WTC11 (cell line): Measurements from ENCODE around the gene FREM2. TPM values are rescaled to one million over a fixed set of nuclear protein-coding genes. Genes with fewer than 3 reads are reported as not detected.

Experiments
- ATAC-seq: fragments of 200-7000 bp; cut with Tn5 transposase; 2 replicates; pipeline ENCODE4 v1.10.0; 2021; ENCODE audit warnings: mild to moderate bottlenecking, moderate library complexity
- CTCF ChIA-PET: fragments of 300-600 bp; sonication (Branson Sonifier 250); formaldehyde crosslinking; loops from one replicate; lab custom pipeline; 2021; ENCODE audit warnings: antibody characterized with exemption; lab: Charles Lee
- POLR2A ChIA-PET: fragments of 350-600 bp; sonication (Branson Sonifier 250); formaldehyde crosslinking; loops from one replicate; lab custom pipeline; 2021; ENCODE audit warnings: antibody characterized with exemption; lab: Charles Lee
- DNase-seq: peaks from one replicate; pipeline ENCODE4 v3.0.0; 2021; ENCODE audit warnings: low spot score
- H3K27ac Mint-ChIP-seq: 2 replicates; pipeline ENCODE4 v1.8.0; 2021; ENCODE audit warnings: mixed read lengths
- H3K27me3 Mint-ChIP-seq: 2 replicates; pipeline ENCODE4 v1.8.0; 2021; ENCODE audit warnings: low read depth, mild to moderate bottlenecking, moderate library complexity, mixed read lengths
- H3K36me3 Mint-ChIP-seq: 2 replicates; pipeline ENCODE4 v1.8.0; 2021; ENCODE audit warnings: mixed read lengths
- H3K4me1 Mint-ChIP-seq: 2 replicates; pipeline ENCODE4 v1.8.0; 2022; ENCODE audit warnings: mixed read lengths
- H3K4me3 Mint-ChIP-seq: 2 replicates; pipeline ENCODE4 v1.8.0; 2021; ENCODE audit warnings: mild to moderate bottlenecking, moderate library complexity, mixed read lengths
- H3K9me3 Mint-ChIP-seq: 2 replicates; pipeline ENCODE4 v1.8.0; 2021; ENCODE audit warnings: mixed read lengths
- ATF1 ChIP-seq: sonication (generic); formaldehyde crosslinking; IDR thresholded peaks from 2 replicates; pipeline ENCODE4 v1.8.1; 2023; ENCODE audit warnings: mild to moderate bottlenecking, moderate library complexity, missing genetic modification reagents
- CREM ChIP-seq: sonication (generic); formaldehyde crosslinking; IDR thresholded peaks from 2 replicates; pipeline ENCODE4 v1.8.1; 2022; ENCODE audit warnings: mild to moderate bottlenecking, missing genetic modification reagents, moderate library complexity
- EMX1 ChIP-seq: fragments of 250-450 bp; sonication (Bioruptor Pico); IDR thresholded peaks from 2 replicates; pipeline ENCODE4 v1.8.0; 2021; ENCODE audit warnings: mild to moderate bottlenecking
- GTF2I ChIP-seq: fragments of 250-450 bp; sonication (Bioruptor Pico); conservative IDR thresholded peaks from 2 replicates; pipeline ENCODE4 v1.4.0; 2021; ENCODE audit warnings: mild to moderate bottlenecking
- JAZF1 ChIP-seq: fragments of 250-450 bp; sonication (Bioruptor Pico); IDR thresholded peaks from 2 replicates; pipeline ENCODE4 v1.9.0; 2021; ENCODE audit warnings: moderate library complexity, mild to moderate bottlenecking, inconsistent platforms
- NFATC4 ChIP-seq: fragments of 250-450 bp; sonication (Bioruptor Pico); IDR thresholded peaks from 2 replicates; pipeline ENCODE4 v1.9.0; 2021; ENCODE audit warnings: mild to moderate bottlenecking
- NR1H2 ChIP-seq: sonication (generic); formaldehyde crosslinking; IDR thresholded peaks from 2 replicates; pipeline ENCODE4 v1.9.0; 2021; ENCODE audit warnings: mild to moderate bottlenecking, moderate library complexity, missing genetic modification reagents
- OVOL2 ChIP-seq: fragments of 250-450 bp; sonication (Bioruptor Pico); IDR thresholded peaks from 2 replicates; pipeline ENCODE4 v1.9.0; 2021; ENCODE audit warnings: mild to moderate bottlenecking, borderline replicate concordance
- TEAD1 ChIP-seq: sonication (generic); formaldehyde crosslinking; IDR thresholded peaks from 2 replicates; pipeline ENCODE4 v1.8.0; 2022; ENCODE audit warnings: mild to moderate bottlenecking, missing genetic modification reagents
- ZBTB21 ChIP-seq: sonication (generic); formaldehyde crosslinking; IDR thresholded peaks from 2 replicates; pipeline ENCODE4 v1.8.1; 2023; ENCODE audit warnings: mild to moderate bottlenecking, missing genetic modification reagents, borderline replicate concordance
- ZNF416 ChIP-seq: fragments of 250-450 bp; sonication (Bioruptor Pico); IDR thresholded peaks from 2 replicates; pipeline ENCODE4 v1.9.0; 2021; ENCODE audit warnings: mild to moderate bottlenecking, inconsistent platforms
- total RNA-seq: library from RNA; stranded (reverse); gene quantifications from 3 replicates; pipeline ENCODE4 v1.2.3, GENCODE V29; 2021
- TF ChIP-seq, protein P1 (sequence below): sonication (generic); formaldehyde crosslinking; IDR thresholded peaks from 2 replicates; pipeline ENCODE4 v1.8.0; 2023; ENCODE audit warnings: missing genetic modification reagents
- TF ChIP-seq, protein P2 (sequence below): sonication (generic); formaldehyde crosslinking; IDR thresholded peaks from 2 replicates; pipeline ENCODE4 v1.8.1; 2022; ENCODE audit warnings: missing genetic modification reagents, borderline replicate concordance
- TF ChIP-seq, protein P3 (sequence below): fragments of 250-450 bp; sonication (Bioruptor Pico); IDR thresholded peaks from 2 replicates; pipeline ENCODE4 v1.9.0; 2021; ENCODE audit warnings: mild to moderate bottlenecking
- TF ChIP-seq, protein P4 (sequence below): sonication (generic); formaldehyde crosslinking; IDR thresholded peaks from 2 replicates; pipeline ENCODE4 v1.8.1; 2023; ENCODE audit warnings: mild to moderate bottlenecking, missing genetic modification reagents, moderate library complexity
- TF ChIP-seq, protein P5 (sequence below): sonication (generic); formaldehyde crosslinking; IDR thresholded peaks from 2 replicates; pipeline ENCODE4 v1.8.1; 2022; ENCODE audit warnings: mild to moderate bottlenecking, missing genetic modification reagents, moderate library complexity, borderline replicate concordance
- TF ChIP-seq, protein P6 (sequence below): fragments of 250-450 bp; sonication (Bioruptor Pico); IDR thresholded peaks from 2 replicates; pipeline ENCODE4 v1.9.0; 2021; ENCODE audit warnings: mild to moderate bottlenecking
- TF ChIP-seq, protein P7 (sequence below): sonication (generic); formaldehyde crosslinking; IDR thresholded peaks from 2 replicates; pipeline ENCODE4 v1.8.1; 2023; ENCODE audit warnings: mild to moderate bottlenecking, missing genetic modification reagents, borderline replicate concordance
- TF ChIP-seq, protein P8 (sequence below): fragments of 250-450 bp; sonication (Bioruptor Pico); conservative IDR thresholded peaks from 2 replicates; pipeline ENCODE4 v1.9.0; 2021; ENCODE audit warnings: mild to moderate bottlenecking

FREM2 gene
- total RNA-seq, 1 experiment from 2014 or later = 23.7 TPM

DNA sequence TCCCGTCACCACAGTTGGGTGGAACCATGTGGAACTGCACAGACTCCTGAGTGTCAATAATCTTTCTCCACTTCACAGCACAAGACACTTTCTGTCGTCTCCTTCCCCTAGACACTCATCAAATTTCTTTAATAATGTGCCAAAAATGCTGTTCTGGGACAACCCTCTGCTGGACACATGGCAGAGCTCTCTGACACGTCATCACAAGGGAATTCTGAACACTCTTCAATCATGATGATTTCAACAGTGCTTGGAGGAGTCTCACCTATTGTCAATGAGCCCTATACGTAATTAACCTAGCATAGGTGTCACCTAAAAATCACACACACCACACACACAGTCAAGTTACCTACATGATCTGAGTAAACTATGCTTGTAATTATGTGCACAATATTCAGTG, 162.4 kb downstream of the FREM2 start (continued):
- TF ChIP-seq, protein P1, sequence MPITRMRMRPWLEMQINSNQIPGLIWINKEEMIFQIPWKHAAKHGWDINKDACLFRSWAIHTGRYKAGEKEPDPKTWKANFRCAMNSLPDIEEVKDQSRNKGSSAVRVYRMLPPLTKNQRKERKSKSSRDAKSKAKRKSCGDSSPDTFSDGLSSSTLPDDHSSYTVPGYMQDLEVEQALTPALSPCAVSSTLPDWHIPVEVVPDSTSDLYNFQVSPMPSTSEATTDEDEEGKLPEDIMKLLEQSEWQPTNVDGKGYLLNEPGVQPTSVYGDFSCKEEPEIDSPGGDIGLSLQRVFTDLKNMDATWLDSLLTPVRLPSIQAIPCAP = no peak
- TF ChIP-seq OVOL2 = no peak
- no peak for TF ChIP-seq GTF2I (CRISPR knock-in tag)
- TF ChIP-seq EMX1 (CRISPR knock-in tag) = no peak

DNA sequence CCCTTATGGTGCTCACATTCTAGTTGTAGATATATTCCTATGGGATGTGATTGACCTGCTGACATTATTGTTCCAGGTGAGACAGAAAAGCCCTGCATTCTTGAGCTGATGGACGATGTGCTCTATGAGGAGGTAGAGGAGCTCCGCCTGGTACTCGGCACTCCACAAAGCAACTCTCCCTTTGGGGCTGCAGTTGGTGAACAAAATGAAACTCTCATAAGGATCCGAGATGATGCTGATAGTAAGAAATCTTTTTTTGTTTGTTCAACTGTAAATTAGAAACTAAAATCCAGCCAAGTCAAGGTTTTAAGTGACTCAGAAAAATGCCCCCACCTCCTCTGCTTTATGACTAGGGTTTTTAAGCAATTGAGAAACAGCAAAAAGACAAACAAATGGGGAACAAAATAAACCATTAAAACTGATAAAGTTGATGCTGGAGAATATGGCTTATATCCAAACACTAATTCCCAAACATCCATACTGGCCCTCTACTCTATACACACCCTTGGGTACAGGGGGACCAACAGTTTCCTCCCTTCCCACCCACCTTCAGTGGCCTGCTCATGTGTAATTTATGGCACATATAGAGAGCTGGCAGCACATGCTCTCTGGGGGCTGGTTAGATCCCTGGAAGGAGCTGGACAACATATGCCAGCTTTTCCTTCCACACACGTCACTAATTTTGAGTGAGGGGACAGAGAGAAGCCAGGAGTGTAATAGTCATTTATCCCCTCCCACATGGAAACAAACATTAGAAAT, 164.2 kb downstream of the FREM2 start:
- ChIA-PET POLR2A (no interaction called here), CTCF (no interaction called here)
- DNase-seq (no peak), ATAC-seq (no peak)
- H3K9me3 Mint-ChIP-seq = no peaks in the 10 kb centered on the region
- peaks cover 18% of the 10 kb centered on the region for H3K36me3 Mint-ChIP-seq
- TF ChIP-seq ZBTB21 (CRISPR knock-in tag) = no peak
- no peak for TF ChIP-seq NR1H2 (CRISPR knock-in tag)
- TF ChIP-seq, protein P2, sequence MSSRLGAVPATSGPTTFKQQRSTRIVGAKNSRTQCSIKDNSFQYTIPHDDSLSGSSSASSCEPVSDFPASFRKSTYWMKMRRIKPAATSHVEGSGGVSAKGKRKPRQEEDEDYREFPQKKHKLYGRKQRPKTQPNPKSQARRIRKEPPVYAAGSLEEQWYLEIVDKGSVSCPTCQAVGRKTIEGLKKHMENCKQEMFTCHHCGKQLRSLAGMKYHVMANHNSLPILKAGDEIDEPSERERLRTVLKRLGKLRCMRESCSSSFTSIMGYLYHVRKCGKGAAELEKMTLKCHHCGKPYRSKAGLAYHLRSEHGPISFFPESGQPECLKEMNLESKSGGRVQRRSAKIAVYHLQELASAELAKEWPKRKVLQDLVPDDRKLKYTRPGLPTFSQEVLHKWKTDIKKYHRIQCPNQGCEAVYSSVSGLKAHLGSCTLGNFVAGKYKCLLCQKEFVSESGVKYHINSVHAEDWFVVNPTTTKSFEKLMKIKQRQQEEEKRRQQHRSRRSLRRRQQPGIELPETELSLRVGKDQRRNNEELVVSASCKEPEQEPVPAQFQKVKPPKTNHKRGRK (CRISPR knock-in tag) = no peak
- TF ChIP-seq TEAD1 (CRISPR knock-in tag) = no peak
- TF ChIP-seq, protein P3, sequence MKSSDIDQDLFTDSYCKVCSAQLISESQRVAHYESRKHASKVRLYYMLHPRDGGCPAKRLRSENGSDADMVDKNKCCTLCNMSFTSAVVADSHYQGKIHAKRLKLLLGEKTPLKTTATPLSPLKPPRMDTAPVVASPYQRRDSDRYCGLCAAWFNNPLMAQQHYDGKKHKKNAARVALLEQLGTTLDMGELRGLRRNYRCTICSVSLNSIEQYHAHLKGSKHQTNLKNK (CRISPR knock-in tag) = no peak
- TF ChIP-seq, protein P4, sequence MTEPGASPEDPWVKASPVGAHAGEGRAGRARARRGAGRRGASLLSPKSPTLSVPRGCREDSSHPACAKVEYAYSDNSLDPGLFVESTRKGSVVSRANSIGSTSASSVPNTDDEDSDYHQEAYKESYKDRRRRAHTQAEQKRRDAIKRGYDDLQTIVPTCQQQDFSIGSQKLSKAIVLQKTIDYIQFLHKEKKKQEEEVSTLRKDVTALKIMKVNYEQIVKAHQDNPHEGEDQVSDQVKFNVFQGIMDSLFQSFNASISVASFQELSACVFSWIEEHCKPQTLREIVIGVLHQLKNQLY (CRISPR knock-in tag) = no peak
- TF ChIP-seq, protein P5, sequence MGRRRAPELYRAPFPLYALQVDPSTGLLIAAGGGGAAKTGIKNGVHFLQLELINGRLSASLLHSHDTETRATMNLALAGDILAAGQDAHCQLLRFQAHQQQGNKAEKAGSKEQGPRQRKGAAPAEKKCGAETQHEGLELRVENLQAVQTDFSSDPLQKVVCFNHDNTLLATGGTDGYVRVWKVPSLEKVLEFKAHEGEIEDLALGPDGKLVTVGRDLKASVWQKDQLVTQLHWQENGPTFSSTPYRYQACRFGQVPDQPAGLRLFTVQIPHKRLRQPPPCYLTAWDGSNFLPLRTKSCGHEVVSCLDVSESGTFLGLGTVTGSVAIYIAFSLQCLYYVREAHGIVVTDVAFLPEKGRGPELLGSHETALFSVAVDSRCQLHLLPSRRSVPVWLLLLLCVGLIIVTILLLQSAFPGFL (CRISPR knock-in tag) = no peak
- TF ChIP-seq NFATC4 = no peak
- TF ChIP-seq, protein P1 = no peak
- no peak for TF ChIP-seq ATF1 (CRISPR knock-in tag)
- TF ChIP-seq, protein P6, sequence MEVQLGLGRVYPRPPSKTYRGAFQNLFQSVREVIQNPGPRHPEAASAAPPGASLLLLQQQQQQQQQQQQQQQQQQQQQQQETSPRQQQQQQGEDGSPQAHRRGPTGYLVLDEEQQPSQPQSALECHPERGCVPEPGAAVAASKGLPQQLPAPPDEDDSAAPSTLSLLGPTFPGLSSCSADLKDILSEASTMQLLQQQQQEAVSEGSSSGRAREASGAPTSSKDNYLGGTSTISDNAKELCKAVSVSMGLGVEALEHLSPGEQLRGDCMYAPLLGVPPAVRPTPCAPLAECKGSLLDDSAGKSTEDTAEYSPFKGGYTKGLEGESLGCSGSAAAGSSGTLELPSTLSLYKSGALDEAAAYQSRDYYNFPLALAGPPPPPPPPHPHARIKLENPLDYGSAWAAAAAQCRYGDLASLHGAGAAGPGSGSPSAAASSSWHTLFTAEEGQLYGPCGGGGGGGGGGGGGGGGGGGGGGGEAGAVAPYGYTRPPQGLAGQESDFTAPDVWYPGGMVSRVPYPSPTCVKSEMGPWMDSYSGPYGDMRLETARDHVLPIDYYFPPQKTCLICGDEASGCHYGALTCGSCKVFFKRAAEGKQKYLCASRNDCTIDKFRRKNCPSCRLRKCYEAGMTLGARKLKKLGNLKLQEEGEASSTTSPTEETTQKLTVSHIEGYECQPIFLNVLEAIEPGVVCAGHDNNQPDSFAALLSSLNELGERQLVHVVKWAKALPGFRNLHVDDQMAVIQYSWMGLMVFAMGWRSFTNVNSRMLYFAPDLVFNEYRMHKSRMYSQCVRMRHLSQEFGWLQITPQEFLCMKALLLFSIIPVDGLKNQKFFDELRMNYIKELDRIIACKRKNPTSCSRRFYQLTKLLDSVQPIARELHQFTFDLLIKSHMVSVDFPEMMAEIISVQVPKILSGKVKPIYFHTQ (CRISPR knock-in tag) = no peak
- no peak for TF ChIP-seq JAZF1 (CRISPR knock-in tag)
- TF ChIP-seq ZNF416 (CRISPR knock-in tag) = no peak
- TF ChIP-seq, protein P7, sequence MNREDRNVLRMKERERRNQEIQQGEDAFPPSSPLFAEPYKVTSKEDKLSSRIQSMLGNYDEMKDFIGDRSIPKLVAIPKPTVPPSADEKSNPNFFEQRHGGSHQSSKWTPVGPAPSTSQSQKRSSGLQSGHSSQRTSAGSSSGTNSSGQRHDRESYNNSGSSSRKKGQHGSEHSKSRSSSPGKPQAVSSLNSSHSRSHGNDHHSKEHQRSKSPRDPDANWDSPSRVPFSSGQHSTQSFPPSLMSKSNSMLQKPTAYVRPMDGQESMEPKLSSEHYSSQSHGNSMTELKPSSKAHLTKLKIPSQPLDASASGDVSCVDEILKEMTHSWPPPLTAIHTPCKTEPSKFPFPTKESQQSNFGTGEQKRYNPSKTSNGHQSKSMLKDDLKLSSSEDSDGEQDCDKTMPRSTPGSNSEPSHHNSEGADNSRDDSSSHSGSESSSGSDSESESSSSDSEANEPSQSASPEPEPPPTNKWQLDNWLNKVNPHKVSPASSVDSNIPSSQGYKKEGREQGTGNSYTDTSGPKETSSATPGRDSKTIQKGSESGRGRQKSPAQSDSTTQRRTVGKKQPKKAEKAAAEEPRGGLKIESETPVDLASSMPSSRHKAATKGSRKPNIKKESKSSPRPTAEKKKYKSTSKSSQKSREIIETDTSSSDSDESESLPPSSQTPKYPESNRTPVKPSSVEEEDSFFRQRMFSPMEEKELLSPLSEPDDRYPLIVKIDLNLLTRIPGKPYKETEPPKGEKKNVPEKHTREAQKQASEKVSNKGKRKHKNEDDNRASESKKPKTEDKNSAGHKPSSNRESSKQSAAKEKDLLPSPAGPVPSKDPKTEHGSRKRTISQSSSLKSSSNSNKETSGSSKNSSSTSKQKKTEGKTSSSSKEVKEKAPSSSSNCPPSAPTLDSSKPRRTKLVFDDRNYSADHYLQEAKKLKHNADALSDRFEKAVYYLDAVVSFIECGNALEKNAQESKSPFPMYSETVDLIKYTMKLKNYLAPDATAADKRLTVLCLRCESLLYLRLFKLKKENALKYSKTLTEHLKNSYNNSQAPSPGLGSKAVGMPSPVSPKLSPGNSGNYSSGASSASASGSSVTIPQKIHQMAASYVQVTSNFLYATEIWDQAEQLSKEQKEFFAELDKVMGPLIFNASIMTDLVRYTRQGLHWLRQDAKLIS (CRISPR knock-in tag) = no peak
- TF ChIP-seq, protein P8, sequence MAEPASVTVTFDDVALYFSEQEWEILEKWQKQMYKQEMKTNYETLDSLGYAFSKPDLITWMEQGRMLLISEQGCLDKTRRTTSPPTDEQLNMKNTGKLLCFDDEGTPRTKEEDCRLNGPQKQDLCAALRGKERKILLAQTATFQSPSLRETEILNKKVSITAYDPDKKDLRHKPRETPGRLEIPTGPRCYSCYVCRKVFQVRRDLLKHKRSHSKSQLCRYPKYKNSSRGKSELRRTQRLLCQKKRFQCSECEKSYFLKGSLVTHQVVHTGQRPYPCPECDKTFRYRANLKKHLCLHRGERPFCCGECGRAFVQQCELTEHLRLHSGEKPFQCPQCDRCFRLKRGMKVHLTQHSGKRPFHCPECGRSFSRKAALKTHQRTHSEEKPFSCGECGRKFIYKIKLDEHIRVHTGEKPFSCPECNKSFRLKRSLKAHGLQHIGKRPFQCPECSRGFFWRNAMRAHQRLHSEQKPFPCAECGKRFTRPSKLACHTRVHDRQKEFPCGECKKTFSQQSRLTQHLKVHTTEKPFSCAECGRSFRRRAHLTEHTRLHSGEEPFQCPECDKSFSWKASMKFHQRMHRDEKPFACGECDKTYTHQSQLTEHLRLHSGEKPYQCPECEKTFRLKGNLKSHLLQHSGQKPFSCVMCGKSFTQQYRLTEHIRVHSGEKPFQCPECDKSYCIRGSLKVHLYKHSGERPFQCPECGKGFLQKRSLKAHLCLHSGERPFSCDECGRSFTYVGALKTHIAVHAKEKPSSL (CRISPR knock-in tag) = no peak
- no peak for TF ChIP-seq CREM (CRISPR knock-in tag)
- H3K27ac Mint-ChIP-seq = no peak overlapping the region
- peaks cover 5% of the 10 kb centered on the region for H3K4me1 Mint-ChIP-seq
- no peak overlapping the region for H3K4me3 Mint-ChIP-seq
- H3K27me3 Mint-ChIP-seq = no peaks in the 10 kb centered on the region
